Limb (tissue), 2 donors: Measurements from ENCODE around the gene RAB8A.
A peak's percentile ranks its signal among the peaks of the same experiment; 100 is the strongest.
"Not testable (repeated sequence)": the region's sequence is repeated elsewhere in the genome, so short reads cannot be mapped to it uniquely, and the experiment has no call there.

Experiments used
- DNase-seq, 2 donors: peaks; one replicate each; pipeline ENCODE4 v3.0.0-alpha.2; 2016; ENCODE audit errors: extremely low spot score in 2 of 2

Gene RAB8A

DNA sequence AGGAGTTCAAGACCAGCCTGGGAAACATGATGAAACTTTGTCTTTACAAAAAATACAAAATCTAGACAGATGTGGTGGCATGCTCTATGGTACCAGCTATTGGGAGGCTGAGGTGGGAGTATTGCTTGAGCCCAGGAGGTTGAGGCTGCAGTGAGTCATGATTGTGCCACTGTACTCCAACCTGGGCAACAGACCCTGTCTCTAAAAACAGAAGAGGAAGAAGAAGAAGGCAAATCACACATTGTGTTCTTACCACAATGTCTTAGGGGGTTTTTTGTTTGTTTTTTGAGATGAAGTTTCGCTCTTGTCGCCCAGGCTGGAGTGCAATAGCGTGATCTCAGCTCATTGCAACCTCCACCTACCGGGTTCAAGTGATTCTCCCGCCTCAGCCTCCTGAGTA, 67.2 kb downstream of the RAB8A start:
- DNase-seq: not testable (repeated sequence)

DNA sequence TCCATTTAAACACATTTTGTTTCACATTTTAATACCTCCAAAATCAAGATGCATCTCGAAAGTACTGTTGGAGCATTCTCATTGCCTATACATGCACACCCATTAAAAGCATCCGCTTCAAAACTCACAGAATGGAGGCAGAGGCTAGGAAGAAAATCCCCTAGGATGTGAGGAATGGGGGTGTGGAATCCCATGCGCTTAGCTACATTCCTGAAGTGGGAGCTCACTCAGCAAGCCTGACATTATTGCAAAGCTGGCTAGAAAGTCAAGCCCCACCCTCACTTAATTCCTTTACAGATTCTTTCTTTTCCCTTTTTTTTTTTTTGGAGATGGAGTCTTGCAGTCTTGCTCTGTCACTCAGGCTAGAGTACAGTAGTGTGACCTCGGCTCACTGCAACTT, 68.9 kb downstream of the RAB8A start:
- DNase-seq: peak in 1 of 2 donors; percentile 26
